HepG2 (cell line): Measurements from ENCODE around the gene ARHGEF11. TPM values are rescaled to one million over a fixed set of nuclear protein-coding genes. Genes with fewer than 3 reads are reported as not detected.

Source experiments
- ATAC-seq: fragments of 200-7000 bp; cut with Tn5 transposase; 3 replicates; pipeline ENCODE4 v1.9.1; 2020; ENCODE audit warnings: mild to moderate bottlenecking, moderate library complexity
- BruUV-seq: library from RNA; stranded (reverse); fragments of 400-500 nt; replicated peaks from 2 replicates; lab custom pipeline; 2021; lab: Mats Ljungman, UMichigan
- CTCF ChIA-PET: fragments of 300-600 bp; formaldehyde crosslinking; extraction: SDS; loops from one replicate; lab custom pipeline; 2021; ENCODE audit warnings: low total read pairs, inconsistent platforms, low intra/inter-chr PET ratio; lab: Yijun Ruan, JAX
- POLR2A ChIA-PET: fragments of 350-600 bp; sonication (Branson Sonifier 250); formaldehyde crosslinking; loops from one replicate; lab custom pipeline; 2020; ENCODE audit warnings: antibody characterized with exemption, inconsistent platforms; lab: Yijun Ruan, JAX
- DNase-seq: peaks from one replicate; pipeline ENCODE4 v3.0.0-alpha.2; 2015; ENCODE audit warnings: low spot score
- FAIRE-seq: peaks from 3 replicates; lab custom pipeline; 2011; peaks lifted over from hg19 to GRCh38; lab: Jason Lieb, UNC
- H2AFZ ChIP-seq: one replicate; pipeline ENCODE4 v1.6.1; 2011; ENCODE audit warnings: low read length, inconsistent platforms
- H3K27ac ChIP-seq: fragments of 300-600 bp; 3 replicates; pipeline ENCODE4 v1.8.0; 2011; ENCODE audit warnings: mixed run types, mild to moderate bottlenecking, mixed read lengths, low read length, inconsistent platforms; ENCODE audit not compliant: insufficient read depth; ENCODE audit errors: extremely low read length
- H3K27me3 ChIP-seq, 2 experiments: fragments of 200-600 bp in 1 of 2; 2 replicates in 1 of 2; 3 replicates in 1 of 2; pipeline versions ENCODE4 v1.6.0 to v1.8.0; 2011; ENCODE audit warnings: low read length in 2 of 2, mild to moderate bottlenecking in 2 of 2, moderate library complexity in 2 of 2, inconsistent platforms in 1 of 2; ENCODE audit not compliant: insufficient read depth in 2 of 2, control insufficient read depth in 1 of 2
- H3K36me3 ChIP-seq, 2 experiments: fragments of 200-600 bp in 1 of 2; replicated peaks in 1 of 2; 2 replicates in 1 of 2; 3 replicates in 1 of 2; pipeline versions ENCODE4 v1.5.1 to v1.8.0; 2011; ENCODE audit warnings: low read length in 2 of 2, inconsistent platforms in 1 of 2; ENCODE audit not compliant: insufficient read depth in 2 of 2, control insufficient read depth in 1 of 2
- H3K4me1 ChIP-seq: 2 replicates; pipeline ENCODE4 v1.5.1; 2012; ENCODE audit warnings: low read length, inconsistent platforms; ENCODE audit not compliant: insufficient read depth
- H3K4me2 ChIP-seq: 2 replicates; pipeline ENCODE4 v1.6.0; 2011; ENCODE audit warnings: low read depth, low read length, inconsistent platforms
- H3K4me3 ChIP-seq, 3 experiments: fragments of 200-600 bp in 1 of 3; sonication (generic), shearing (Covaris generic) in 1 of 3; replicated peaks in 1 of 3; 2 replicates each; pipeline ENCODE4 v1.5.1; 2011 to 2016; ENCODE audit warnings: low read length in 3 of 3, inconsistent platforms in 2 of 3, low read depth in 2 of 3, mild to moderate bottlenecking in 2 of 3, control low read depth in 1 of 3, mixed read lengths in 1 of 3; ENCODE audit not compliant: insufficient read depth in 1 of 3
- H3K79me2 ChIP-seq: one replicate; pipeline ENCODE4 v1.6.1; 2011; ENCODE audit warnings: low read length, inconsistent platforms; ENCODE audit not compliant: insufficient read depth
- H3K9ac ChIP-seq: 2 replicates; pipeline ENCODE4 v1.6.0; 2011; ENCODE audit warnings: mild to moderate bottlenecking, low read depth, low read length, inconsistent platforms; ENCODE audit not compliant: insufficient read depth
- H3K9me3 ChIP-seq: 2 replicates; pipeline ENCODE4 v1.5.1; 2012; ENCODE audit warnings: mild to moderate bottlenecking, low read length
- H4K20me1 ChIP-seq: 2 replicates; pipeline ENCODE4 v1.6.0; 2011; ENCODE audit warnings: inconsistent platforms, mild to moderate bottlenecking, low read length, moderate library complexity; ENCODE audit not compliant: insufficient read depth
- ADNP ChIP-seq: sonication (generic); formaldehyde crosslinking; IDR thresholded peaks from 2 replicates; pipeline ENCODE4 v1.4.0; 2020; ENCODE audit warnings: missing genetic modification reagents
- HNF1A ChIP-seq, 2 experiments: sonication (generic) in 1 of 2; formaldehyde crosslinking in 1 of 2; IDR thresholded peaks; 2 replicates each; pipeline versions ENCODE4 v1.4.0 to v1.6.1; 2016 to 2020; ENCODE audit warnings: borderline replicate concordance in 1 of 2, low read depth in 1 of 2, mild to moderate bottlenecking in 1 of 2, missing genetic modification reagents in 1 of 2
- KMT2B ChIP-seq: IDR thresholded peaks from 2 replicates; pipeline ENCODE4 v1.6.1; 2016; ENCODE audit warnings: missing genetic modification reagents, missing compliant biosample characterization
- PATZ1 ChIP-seq: sonication (generic); formaldehyde crosslinking; IDR thresholded peaks from 2 replicates; pipeline ENCODE4 v1.4.0; 2020; ENCODE audit warnings: missing genetic modification reagents
- POLR2G ChIP-seq: fragments of 200-400 bp; formaldehyde crosslinking; IDR thresholded peaks from 2 replicates; pipeline ENCODE4 v1.6.1; 2018; ENCODE audit warnings: mild to moderate bottlenecking, low read depth, low read length, moderate library complexity
- PPARG ChIP-seq: conservative IDR thresholded peaks from 2 replicates; pipeline ENCODE4 v1.6.1; 2016; ENCODE audit warnings: missing biosample characterization, missing genetic modification reagents
- RFX3 ChIP-seq: IDR thresholded peaks from 2 replicates; pipeline ENCODE4 v1.6.1; 2016; ENCODE audit warnings: missing biosample characterization, missing genetic modification reagents
- SMYD3 ChIP-seq: sonication (generic); formaldehyde crosslinking; IDR thresholded peaks from 2 replicates; pipeline ENCODE4 v1.8.1; 2023; ENCODE audit warnings: mild to moderate bottlenecking, missing genetic modification reagents
- ZNF501 ChIP-seq: sonication (generic); formaldehyde crosslinking; IDR thresholded peaks from 2 replicates; pipeline ENCODE4 v1.5.1; 2020; ENCODE audit warnings: mild to moderate bottlenecking, moderate library complexity, missing genetic modification reagents
- ZNF572 ChIP-seq: sonication (generic); formaldehyde crosslinking; IDR thresholded peaks from 2 replicates; pipeline ENCODE4 v1.5.1; 2020; ENCODE audit warnings: mild to moderate bottlenecking, missing genetic modification reagents
- ZNF639 ChIP-seq: conservative IDR thresholded peaks from 2 replicates; pipeline ENCODE4 v1.6.1; 2018; ENCODE audit warnings: missing genetic modification reagents
- ZNF879 ChIP-seq: sonication (generic); formaldehyde crosslinking; IDR thresholded peaks from 2 replicates; pipeline ENCODE4 v1.8.1; 2023; ENCODE audit warnings: missing genetic modification reagents
- WGBS: methylation state at CpG from one replicate; pipeline ENCODE4 v1.1.6; 2017; ENCODE audit warnings: low lambda C conversion rate; 5-methylcytosine and 5-hydroxymethylcytosine counted together
- in situ Hi-C: cut with HindIII; loops from 2 replicates; pipeline ENCODE4 v1.10.0; 2017; ENCODE audit warnings: low pct_unique_long_range_greater_than_20kb; ENCODE audit not compliant: extremely low pct_ligation_motif_present
- intact Hi-C: fragments of 100-400 bp; cut with micrococcal nuclease; formaldehyde crosslinking; loops from one replicate; pipeline ENCODE4 v1.10.0; 2022; ENCODE audit not compliant: unreplicated experiment
- polyA plus RNA-seq, 8 experiments: library from polyadenylated mRNA; depleted of rRNA in 3 of 8; stranded (reverse) in 7 of 8; unstranded in 1 of 8; fragments of >200 nt; fragmentation: Illumina TruSeq in 4 of 8; extraction: Trizol in 4 of 8; gene quantifications; 2 replicates each; pipeline versions ENCODE4 v1.2.1 to v1.2.3, GENCODE V29; 2011 to 2016; ENCODE audit warnings: low read depth in 4 of 8, missing spikeins in 1 of 8, mixed read lengths in 1 of 8; ENCODE audit not compliant: insufficient read depth in 1 of 8
- total RNA-seq, 5 experiments: library from RNA; depleted of rRNA; stranded (reverse); fragments of >200 nt; fragmentation: Illumina TruSeq; extraction: Trizol; gene quantifications; 2 replicates each; pipeline ENCODE4 v1.2.3, GENCODE V29; 2016; ENCODE audit warnings: low read depth in 1 of 5

The ARHGEF11 gene
- total and polyA plus RNA-seq, 2 of the 13 experiments (the other 11 are each of a cell fraction or from before 2014, with no cell fraction given) = 16.5 to 21.2 TPM

DNA sequence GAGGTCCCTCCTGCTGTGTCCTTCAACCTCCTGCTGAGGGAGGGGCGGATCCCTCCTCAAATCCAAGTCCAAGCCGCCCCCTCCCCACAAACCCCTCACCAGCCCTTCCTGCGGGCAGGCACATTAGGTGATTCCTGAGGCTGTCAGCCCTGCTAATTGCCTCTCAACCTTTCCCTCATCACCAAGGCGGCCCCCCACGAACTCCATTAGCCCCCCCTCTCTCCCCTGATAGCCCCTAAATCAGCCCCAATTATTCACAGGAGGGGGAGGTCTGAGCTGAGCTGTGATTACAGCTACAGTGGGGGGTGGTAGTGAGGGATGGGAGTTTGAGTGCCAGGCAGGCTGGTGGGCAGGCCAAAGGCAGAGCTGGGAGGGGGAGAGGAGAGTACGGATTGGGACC is 157.8 kb downstream of the ARHGEF11 start:
- under 1% methylated on average over 6 of the region's 6 CpGs for WGBS
- ChIA-PET POLR2A (no interaction called here), CTCF (no interaction called here)
- Histone ChIP-seq H3K27me3 (peaks cover 1 to 67% of the 10 kb centered on the region in 2 experiments), H3K36me3 (no peaks in the 10 kb centered on the region), H3K9me3 (no peaks in the 10 kb centered on the region), H3K27ac (no peak overlapping the region), H3K79me2 (no peaks in the 10 kb centered on the region), H3K9ac (no peak overlapping the region), H3K4me3 (no peak overlapping the region), H3K4me2 (no peak overlapping the region), H4K20me1 (no peaks in the 10 kb centered on the region), H2AFZ (no peak overlapping the region), H3K4me1 (no peaks in the 10 kb centered on the region)
- DNase-seq = no peak
- intact Hi-C loops (no loop called here), in situ Hi-C loops (no loop called here)
- TF ChIP-seq ZNF879 = no peak
- no peak for TF ChIP-seq RFX3 (CRISPR knock-in tag)
- no peak for TF ChIP-seq PPARG
- no peak for TF ChIP-seq ZNF572 (CRISPR knock-in tag)
- TF ChIP-seq SMYD3 (CRISPR knock-in tag) = no peak
- no peak for TF ChIP-seq ZNF639 (CRISPR knock-in tag)
- TF ChIP-seq KMT2B (CRISPR knock-in tag) = no peak
- no peak for TF ChIP-seq POLR2G
- no peak for TF ChIP-seq ADNP (CRISPR knock-in tag)
- no peak for TF ChIP-seq PATZ1
- no peak for TF ChIP-seq HNF1A (IDR thresholded peaks at IDR 0.05; ENCODE audit: low read depth)
- TF ChIP-seq HNF1A (CRISPR knock-in tag; IDR thresholded peaks at IDR 0.05; ENCODE audit: borderline replicate concordance) = no peak
- TF ChIP-seq ZNF501 (CRISPR knock-in tag) = no peak
- ATAC-seq = no peak
- FAIRE-seq = no peak
- BruUV-seq = no TSS peak
